ENCODE data around the gene ULK2. TPM values are rescaled to one million over a fixed set of nuclear protein-coding genes. Genes with fewer than 3 reads are reported as not detected.

Gene ULK2
- total RNA-seq, 3 donors from 2014 or later, result 22.1 to 25.6 (median 23.0) TPM

DNA sequence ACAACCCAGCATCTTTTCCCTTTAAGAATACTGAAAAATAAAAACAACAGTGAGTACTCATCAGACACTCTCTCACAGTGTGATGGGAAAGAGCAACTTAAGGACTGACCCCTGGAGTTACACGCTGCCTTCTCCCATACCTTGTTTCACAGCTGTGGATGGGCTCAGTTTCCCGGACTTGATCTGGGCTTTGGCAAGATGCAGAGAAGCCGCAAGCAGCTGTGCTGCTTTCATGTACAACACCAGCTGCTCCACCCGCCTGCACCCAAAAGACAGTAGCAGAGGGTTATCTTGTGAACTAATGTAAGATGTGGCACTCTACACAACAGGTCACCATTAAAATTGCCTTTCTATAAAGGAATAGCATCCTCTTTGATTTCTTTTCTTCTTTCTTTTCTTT lies 86.9 kb downstream of the ULK2 start:
- no peaks in the 10 kb centered on the region for H3K36me3 ChIP-seq
- no peaks in the 10 kb centered on the region for H3K4me1 ChIP-seq
- no peak for TF ChIP-seq POLR2A (IDR thresholded peaks at IDR 0.05)
- TF ChIP-seq, protein P1, sequence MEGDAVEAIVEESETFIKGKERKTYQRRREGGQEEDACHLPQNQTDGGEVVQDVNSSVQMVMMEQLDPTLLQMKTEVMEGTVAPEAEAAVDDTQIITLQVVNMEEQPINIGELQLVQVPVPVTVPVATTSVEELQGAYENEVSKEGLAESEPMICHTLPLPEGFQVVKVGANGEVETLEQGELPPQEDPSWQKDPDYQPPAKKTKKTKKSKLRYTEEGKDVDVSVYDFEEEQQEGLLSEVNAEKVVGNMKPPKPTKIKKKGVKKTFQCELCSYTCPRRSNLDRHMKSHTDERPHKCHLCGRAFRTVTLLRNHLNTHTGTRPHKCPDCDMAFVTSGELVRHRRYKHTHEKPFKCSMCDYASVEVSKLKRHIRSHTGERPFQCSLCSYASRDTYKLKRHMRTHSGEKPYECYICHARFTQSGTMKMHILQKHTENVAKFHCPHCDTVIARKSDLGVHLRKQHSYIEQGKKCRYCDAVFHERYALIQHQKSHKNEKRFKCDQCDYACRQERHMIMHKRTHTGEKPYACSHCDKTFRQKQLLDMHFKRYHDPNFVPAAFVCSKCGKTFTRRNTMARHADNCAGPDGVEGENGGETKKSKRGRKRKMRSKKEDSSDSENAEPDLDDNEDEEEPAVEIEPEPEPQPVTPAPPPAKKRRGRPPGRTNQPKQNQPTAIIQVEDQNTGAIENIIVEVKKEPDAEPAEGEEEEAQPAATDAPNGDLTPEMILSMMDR (IDR thresholded peaks at IDR 0.05), result no peak
- TF ChIP-seq POLR2AphosphoS5 (IDR thresholded peaks at IDR 0.05), result no peak
- H3K27ac ChIP-seq, result no peak overlapping the region
- no peak overlapping the region for H3K4me3 ChIP-seq
- intact Hi-C loops (cut with DNase I; ENCODE audit: low total_unique reads), result no loop called here
- no peaks in the 10 kb centered on the region for H3K27me3 ChIP-seq
- no peak for DNase-seq (ENCODE audit: low spot score in 2 of 2)
- H3K9me3 ChIP-seq, result no peaks in the 10 kb centered on the region

DNA sequence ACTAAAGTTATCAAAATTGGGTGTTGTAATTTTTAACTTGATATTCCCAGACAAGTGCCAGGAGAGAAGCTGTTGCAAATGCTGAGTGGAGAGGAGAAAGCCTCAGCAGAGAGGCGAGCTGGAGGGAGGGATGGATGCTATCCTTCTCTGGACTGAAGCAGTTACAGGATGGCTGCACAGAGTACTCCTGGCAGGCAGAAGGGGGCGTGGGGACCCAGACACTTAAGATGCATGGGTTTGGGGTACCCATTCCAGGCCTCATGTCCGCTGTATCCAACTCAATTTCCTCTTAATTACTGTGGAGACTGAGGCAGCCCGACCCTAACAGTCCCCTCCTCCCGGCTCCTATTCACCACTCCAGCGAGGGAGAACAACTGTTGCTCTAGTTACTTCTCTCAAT lies 94.2 kb downstream of the ULK2 start:
- intact Hi-C loops (cut with DNase I; ENCODE audit: low total_unique reads), result no loop called here
- Histone ChIP-seq H3K27me3 (no peaks in the 10 kb centered on the region), H3K36me3 (no peaks in the 10 kb centered on the region), H3K9me3 (no peaks in the 10 kb centered on the region), H3K4me3 (no peak overlapping the region), H3K27ac (no peak overlapping the region), H3K4me1 (no peaks in the 10 kb centered on the region)
- TF ChIP-seq, protein P1 (IDR thresholded peaks at IDR 0.05), result no peak
- no peak for TF ChIP-seq POLR2A (IDR thresholded peaks at IDR 0.05)
- TF ChIP-seq POLR2AphosphoS5 (IDR thresholded peaks at IDR 0.05), result no peak
- no peak for DNase-seq (ENCODE audit: low spot score in 2 of 2)

DNA sequence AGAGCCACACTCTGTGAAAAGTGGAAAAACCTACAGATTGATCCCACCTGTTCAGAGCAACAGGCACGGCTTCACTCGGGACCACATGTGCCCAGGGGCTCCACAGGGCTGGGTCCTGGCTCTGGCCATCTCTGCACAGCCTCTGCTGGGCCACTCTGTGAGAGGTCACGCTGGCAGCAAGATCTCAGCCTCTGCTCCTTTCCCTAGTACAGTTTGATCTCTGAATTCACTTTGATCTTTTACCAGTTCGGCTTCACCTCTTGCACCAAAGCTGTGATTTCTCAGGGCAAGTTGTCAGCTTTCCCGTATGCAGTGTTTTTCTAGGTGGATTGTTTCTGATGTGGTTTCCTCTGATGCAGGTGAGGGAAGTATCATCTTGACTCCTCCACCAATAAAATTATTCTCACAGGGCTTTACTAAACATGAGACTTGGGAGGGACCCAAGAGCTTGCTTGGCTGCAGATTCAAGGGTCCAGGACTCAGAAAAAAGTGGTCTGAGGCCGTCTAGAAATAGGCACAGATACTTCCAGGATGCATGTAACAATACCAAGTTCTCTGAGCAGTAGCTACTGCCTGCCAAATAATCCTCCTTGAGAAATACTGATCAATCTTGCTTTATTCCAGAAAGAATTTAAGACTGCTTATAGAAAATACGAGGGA lies 95.6 kb downstream of the ULK2 start:
- TF ChIP-seq, protein P1 (IDR thresholded peaks at IDR 0.05), result no peak
- no peak for TF ChIP-seq POLR2AphosphoS5 (IDR thresholded peaks at IDR 0.05)
- no peak for TF ChIP-seq POLR2A (IDR thresholded peaks at IDR 0.05)
- intact Hi-C loops (cut with DNase I; ENCODE audit: low total_unique reads), result no loop called here
- Histone ChIP-seq H3K9me3 (no peaks in the 10 kb centered on the region), H3K36me3 (no peaks in the 10 kb centered on the region), H3K4me3 (no peak overlapping the region), H3K4me1 (no peaks in the 10 kb centered on the region), H3K27me3 (no peaks in the 10 kb centered on the region), H3K27ac (peak overlapping the region in 1 of 2 donors; percentile 72)
- no peak for DNase-seq (ENCODE audit: low spot score in 2 of 2)

DNA sequence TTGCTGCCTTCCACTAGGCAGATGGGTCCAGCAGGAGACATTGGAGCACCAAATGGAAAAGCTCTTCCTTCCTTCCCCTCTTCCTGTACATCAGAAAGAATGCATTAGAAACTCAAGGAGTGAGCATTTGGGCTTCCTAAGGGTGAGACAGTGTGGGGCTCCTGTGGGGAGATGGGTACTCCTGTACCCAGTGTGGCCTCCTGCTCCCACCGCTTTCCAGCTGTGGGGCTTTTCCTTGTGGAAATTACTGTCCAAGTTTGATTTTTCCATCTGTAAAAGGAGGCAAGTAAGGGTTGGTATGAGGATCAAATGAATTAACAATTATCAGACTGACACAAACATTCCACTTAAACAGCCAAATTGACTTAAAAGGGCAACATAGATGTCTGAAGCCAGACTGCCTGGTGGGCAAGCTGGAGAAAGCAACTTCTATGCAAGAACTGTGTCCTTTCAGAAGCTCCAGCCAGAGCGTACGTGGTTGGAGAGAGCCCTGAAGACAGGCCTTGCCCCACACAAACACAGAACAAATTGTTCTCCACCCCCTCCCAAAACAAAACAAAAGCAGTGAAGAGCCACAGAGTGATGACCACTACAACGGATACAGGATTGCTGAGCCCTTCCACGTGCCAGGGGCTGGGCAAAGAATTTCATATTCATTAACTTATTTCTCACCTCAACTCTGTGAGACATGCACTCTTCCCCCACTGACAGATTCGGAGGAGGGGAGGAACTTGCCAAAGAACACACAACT lies 96.6 kb downstream of the ULK2 start:
- H3K4me3 ChIP-seq, result no peak overlapping the region
- H3K4me1 ChIP-seq, result no peaks in the 10 kb centered on the region
- TF ChIP-seq POLR2A (IDR thresholded peaks at IDR 0.05), result no peak
- no peak for TF ChIP-seq POLR2AphosphoS5 (IDR thresholded peaks at IDR 0.05)
- TF ChIP-seq, protein P1 (IDR thresholded peaks at IDR 0.05), result no peak
- no peaks in the 10 kb centered on the region for H3K9me3 ChIP-seq
- H3K27me3 ChIP-seq, result no peaks in the 10 kb centered on the region
- intact Hi-C loops (cut with DNase I; ENCODE audit: low total_unique reads), result no loop called here
- H3K36me3 ChIP-seq, result no peaks in the 10 kb centered on the region
- H3K27ac ChIP-seq, result peak overlapping the region in 1 of 2 donors; percentile 72
- no peak for DNase-seq (ENCODE audit: low spot score in 2 of 2)

DNA sequence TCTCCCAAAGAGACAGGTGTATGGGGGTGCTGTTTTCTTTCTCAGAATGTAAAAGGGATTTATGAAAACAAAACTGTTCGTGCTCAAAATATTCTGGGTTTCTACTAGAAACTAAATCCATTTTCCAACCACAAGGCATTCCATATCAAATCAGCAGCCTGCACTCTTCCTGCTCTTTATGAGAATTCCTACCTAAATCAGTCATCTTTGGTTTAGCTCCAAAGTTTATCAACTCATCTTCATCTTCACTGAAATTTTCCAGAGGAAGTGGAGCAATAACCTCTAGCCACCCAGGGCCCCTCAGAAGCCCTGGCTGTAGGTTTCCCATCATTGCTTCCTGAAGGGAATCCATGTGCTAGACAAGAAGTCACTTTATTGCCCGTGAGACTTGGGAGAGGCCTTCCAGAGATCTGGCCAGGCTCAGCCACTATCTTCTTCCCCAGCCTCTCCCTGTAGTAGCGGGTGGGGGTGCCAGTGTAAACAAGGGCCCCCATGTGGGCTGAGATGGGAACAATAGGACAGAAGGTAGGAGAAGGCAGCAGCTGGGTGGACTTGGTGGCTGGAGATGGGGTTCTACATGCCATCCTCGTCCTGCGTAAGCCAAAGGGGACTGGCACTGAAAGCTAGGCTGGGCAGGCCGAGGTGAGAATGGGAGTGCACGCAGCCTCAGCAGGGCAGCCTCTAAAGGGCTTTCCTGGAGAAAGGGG lies 97.6 kb downstream of the ULK2 start:
- intact Hi-C loops (cut with DNase I; ENCODE audit: low total_unique reads), result no loop called here
- H3K4me1 ChIP-seq, result no peaks in the 10 kb centered on the region
- H3K36me3 ChIP-seq, result no peaks in the 10 kb centered on the region
- no peaks in the 10 kb centered on the region for H3K27me3 ChIP-seq
- H3K9me3 ChIP-seq, result no peaks in the 10 kb centered on the region
- DNase-seq (ENCODE audit: low spot score in 2 of 2), result no peak
- TF ChIP-seq POLR2AphosphoS5 (IDR thresholded peaks at IDR 0.05) (no peak), POLR2A (IDR thresholded peaks at IDR 0.05) (no peak)
- TF ChIP-seq, protein P1 (IDR thresholded peaks at IDR 0.05), result no peak
- H3K27ac ChIP-seq, result peak overlapping the region in 1 of 2 donors; percentile 72
- H3K4me3 ChIP-seq, result no peak overlapping the region

All from breast epithelium (tissue), 4 donors.